K562 (cell line): ENCODE results near the gene DUS1L. TPM values are rescaled to one million over a fixed set of nuclear protein-coding genes. Genes with fewer than 3 reads are reported as not detected.

Source experiments
- ASH1L ChIP-seq: fragments of 450-650 bp; IDR thresholded peaks from 2 replicates; pipeline ENCODE4 v1.6.1; 2018; ENCODE audit warnings: borderline replicate concordance, mild to moderate bottlenecking, low read depth; ENCODE audit not compliant: partially characterized antibody
- HNRNPUL1 ChIP-seq: fragments of 200-400 bp; formaldehyde crosslinking; IDR thresholded peaks from 2 replicates; pipeline ENCODE4 v1.6.1; 2017; ENCODE audit warnings: low read length
- KDM2B ChIP-seq: fragments of 250-450 bp; sonication (Bioruptor Pico); IDR thresholded peaks from 2 replicates; pipeline ENCODE4 v1.8.0; 2021; ENCODE audit warnings: mild to moderate bottlenecking, moderate library complexity
- MAFK ChIP-seq: IDR thresholded peaks from 2 replicates; pipeline ENCODE4 v1.6.1; 2011; ENCODE audit warnings: low read length, improper control_type of control experiment
- MCM3 ChIP-seq: fragments of 450-650 bp; IDR thresholded peaks from 2 replicates; pipeline ENCODE4 v1.6.1; 2016
- MECOM ChIP-seq: fragments of 250-450 bp; sonication (Bioruptor Pico); IDR thresholded peaks from 2 replicates; pipeline ENCODE4 v1.8.0; 2022; ENCODE audit warnings: inconsistent platforms
- NFIX ChIP-seq: fragments of 250-450 bp; sonication (Bioruptor Pico); IDR thresholded peaks from 2 replicates; pipeline ENCODE4 v1.4.0; 2020; ENCODE audit warnings: low read depth, mild to moderate bottlenecking, moderate library complexity
- RAD51 ChIP-seq: fragments of 450-650 bp; IDR thresholded peaks from 2 replicates; pipeline ENCODE4 v1.7.1; 2016; ENCODE audit warnings: low read depth, mild to moderate bottlenecking, borderline replicate concordance
- SAFB ChIP-seq: fragments of 200-400 bp; formaldehyde crosslinking; IDR thresholded peaks from 2 replicates; pipeline ENCODE4 v1.6.1; 2017; ENCODE audit warnings: low read depth, low read length, borderline replicate concordance
- SAP30 ChIP-seq: fragments of 200-600 bp; sonication (generic); IDR thresholded peaks from 2 replicates; pipeline ENCODE4 v1.6.1; 2012; ENCODE audit warnings: borderline replicate concordance, low read depth, mild to moderate bottlenecking, moderate library complexity, low read length, control low read depth, inconsistent platforms; ENCODE audit not compliant: insufficient read depth, poor library complexity, severe bottlenecking
- SMAD3 ChIP-seq: fragments of 450-650 bp; formaldehyde crosslinking; conservative IDR thresholded peaks from 2 replicates; pipeline ENCODE4 v1.4.0; 2020; ENCODE audit warnings: mild to moderate bottlenecking
- SREBF1 ChIP-seq: fragments of 150-350 bp; IDR thresholded peaks from 2 replicates; pipeline ENCODE4 v1.6.1; 2014; ENCODE audit warnings: antibody characterized with exemption, low read depth, low read length, borderline replicate concordance
- ZNF23 ChIP-seq: fragments of 250-450 bp; sonication (Bioruptor Pico); IDR thresholded peaks from 2 replicates; pipeline ENCODE4 v1.4.0; 2020; ENCODE audit warnings: mild to moderate bottlenecking
- ZNF263 ChIP-seq: sonication (generic); formaldehyde crosslinking; IDR thresholded peaks from 2 replicates; pipeline ENCODE4 v1.8.0; 2022; ENCODE audit warnings: mild to moderate bottlenecking, missing genetic modification reagents, borderline replicate concordance
- ZNF445 ChIP-seq: fragments of 250-450 bp; sonication (Bioruptor Pico); IDR thresholded peaks from 2 replicates; pipeline ENCODE4 v1.4.0; 2020; ENCODE audit warnings: low read depth, mild to moderate bottlenecking, moderate library complexity
- ZNF77 ChIP-seq: fragments of 250-450 bp; sonication (Bioruptor Pico); IDR thresholded peaks from 2 replicates; pipeline ENCODE4 v1.5.0; 2020
- polyA plus RNA-seq, 8 experiments: library from polyadenylated mRNA; depleted of rRNA in 4 of 8; stranded (reverse) in 5 of 8; unstranded in 3 of 8; fragments of >200 nt; fragmentation: Nextera tagmentation in 2 of 8; fragmentation: Illumina TruSeq in 1 of 8; extraction: Ambion mirVana in 2 of 8; extraction: Trizol in 1 of 8; gene quantifications; 2 replicates each; pipeline versions ENCODE4 v1.2.1 to v1.2.3, GENCODE V29; 2011 to 2014; ENCODE audit warnings: inconsistent platforms in 1 of 8, missing spikeins in 1 of 8
- total RNA-seq, 7 experiments: library from RNA; depleted of rRNA in 6 of 7; stranded (reverse); fragments of >200 nt in 6 of 7; fragmentation: Illumina TruSeq in 2 of 7; extraction: Trizol in 2 of 7; gene quantifications; 2 replicates each; pipeline versions ENCODE4 v1.2.1 to v1.2.3, GENCODE V29; 2011 to 2021; ENCODE audit warnings: low replicate concordance in 1 of 7
- TF ChIP-seq, protein P1 (sequence below): fragments of 200-800 bp; sonication (Bioruptor generic); IDR thresholded peaks from 2 replicates; pipeline ENCODE4 v1.6.1; 2017; ENCODE audit warnings: missing genetic modification characterization, missing compliant biosample characterization
- TF ChIP-seq, protein P2 (sequence below): fragments of 250-450 bp; sonication (Bioruptor Pico); IDR thresholded peaks from 2 replicates; pipeline ENCODE4 v1.5.0; 2021; ENCODE audit warnings: mild to moderate bottlenecking, borderline replicate concordance
- TF ChIP-seq, protein P3 (sequence below): fragments of 150-350 bp; conservative IDR thresholded peaks from 2 replicates; pipeline ENCODE4 v1.6.1; 2014; ENCODE audit warnings: low read length
- TF ChIP-seq, protein P4 (sequence below): IDR thresholded peaks from 2 replicates; pipeline ENCODE4 v1.6.1; 2011; ENCODE audit not compliant: insufficient read length; ENCODE audit errors: extremely low read depth

Gene DUS1L
- total and polyA plus RNA-seq, 9 of the 15 experiments (the other 6 are each of a cell fraction or from before 2014, with no cell fraction given), result 7.8 to 210 (median 83.9) TPM

DNA sequence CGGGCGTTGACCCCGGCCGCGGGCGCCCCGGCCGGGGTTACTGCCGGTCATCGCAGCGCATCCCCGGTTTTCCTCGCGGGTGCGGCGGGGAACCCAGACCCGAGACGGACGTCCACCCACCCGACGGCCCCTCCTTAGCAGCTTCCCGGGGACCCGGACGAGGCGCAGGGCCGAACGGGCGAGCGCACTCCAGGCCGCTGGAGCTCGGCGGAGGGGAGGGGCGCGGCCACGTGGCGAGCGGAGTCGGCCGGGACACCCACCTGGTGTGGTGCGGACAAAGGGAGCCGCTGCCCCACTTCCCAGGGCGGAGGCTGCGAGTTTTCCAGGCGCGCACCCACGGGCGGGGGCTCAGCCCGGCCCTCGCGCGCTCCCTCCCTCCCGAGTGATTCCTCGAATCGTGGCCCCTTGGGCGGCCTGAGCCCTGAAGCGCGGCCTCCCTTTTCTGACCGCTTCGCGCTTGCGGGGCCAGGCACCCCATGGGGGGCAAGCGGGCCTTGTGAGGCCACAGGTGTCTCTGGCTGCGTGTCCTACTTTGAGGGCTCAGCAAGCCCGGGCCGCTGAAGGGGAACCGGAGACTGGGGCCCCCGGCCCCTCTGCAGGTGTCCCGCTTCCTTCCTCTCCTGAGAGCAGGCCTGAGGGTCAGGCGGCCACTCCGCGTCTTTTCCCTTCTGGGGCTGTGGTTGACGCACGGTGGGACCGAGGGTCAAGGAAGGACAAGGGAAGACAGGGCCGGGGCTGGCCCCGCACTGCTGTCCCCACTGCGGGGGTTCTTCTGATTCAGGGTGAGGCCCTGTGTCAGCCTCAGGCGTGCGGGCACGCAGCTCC lies 33.5 kb upstream of the DUS1L start (continued):
- TF ChIP-seq, protein P1, sequence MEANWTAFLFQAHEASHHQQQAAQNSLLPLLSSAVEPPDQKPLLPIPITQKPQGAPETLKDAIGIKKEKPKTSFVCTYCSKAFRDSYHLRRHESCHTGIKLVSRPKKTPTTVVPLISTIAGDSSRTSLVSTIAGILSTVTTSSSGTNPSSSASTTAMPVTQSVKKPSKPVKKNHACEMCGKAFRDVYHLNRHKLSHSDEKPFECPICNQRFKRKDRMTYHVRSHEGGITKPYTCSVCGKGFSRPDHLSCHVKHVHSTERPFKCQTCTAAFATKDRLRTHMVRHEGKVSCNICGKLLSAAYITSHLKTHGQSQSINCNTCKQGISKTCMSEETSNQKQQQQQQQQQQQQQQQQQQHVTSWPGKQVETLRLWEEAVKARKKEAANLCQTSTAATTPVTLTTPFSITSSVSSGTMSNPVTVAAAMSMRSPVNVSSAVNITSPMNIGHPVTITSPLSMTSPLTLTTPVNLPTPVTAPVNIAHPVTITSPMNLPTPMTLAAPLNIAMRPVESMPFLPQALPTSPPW, result no peak
- TF ChIP-seq SMAD3 (CRISPR knock-in tag) (0 out of 2 replicates have a peak, but pooled peaks have one; percentile 5), MAFK (no peak), KDM2B (CRISPR knock-in tag) (peak; percentile 61; the same call in 1 of the 2 replicates), MCM3 (no peak), ZNF23 (CRISPR knock-in tag) (no peak), SAP30 (peak; percentile 50), SREBF1 (no peak), ASH1L (no peak), SAFB (peak; percentile 88), NFIX (no peak), MECOM (CRISPR knock-in tag) (no peak), ZNF77 (peak; percentile 68; the same call in 1 of the 2 replicates), ZNF263 (CRISPR knock-in tag) (no peak), RAD51 (0 out of 2 replicates have a peak, but pooled peaks have one; percentile 41), ZNF445 (CRISPR knock-in tag) (no peak), HNRNPUL1 (no peak)
- TF ChIP-seq, protein P2, sequence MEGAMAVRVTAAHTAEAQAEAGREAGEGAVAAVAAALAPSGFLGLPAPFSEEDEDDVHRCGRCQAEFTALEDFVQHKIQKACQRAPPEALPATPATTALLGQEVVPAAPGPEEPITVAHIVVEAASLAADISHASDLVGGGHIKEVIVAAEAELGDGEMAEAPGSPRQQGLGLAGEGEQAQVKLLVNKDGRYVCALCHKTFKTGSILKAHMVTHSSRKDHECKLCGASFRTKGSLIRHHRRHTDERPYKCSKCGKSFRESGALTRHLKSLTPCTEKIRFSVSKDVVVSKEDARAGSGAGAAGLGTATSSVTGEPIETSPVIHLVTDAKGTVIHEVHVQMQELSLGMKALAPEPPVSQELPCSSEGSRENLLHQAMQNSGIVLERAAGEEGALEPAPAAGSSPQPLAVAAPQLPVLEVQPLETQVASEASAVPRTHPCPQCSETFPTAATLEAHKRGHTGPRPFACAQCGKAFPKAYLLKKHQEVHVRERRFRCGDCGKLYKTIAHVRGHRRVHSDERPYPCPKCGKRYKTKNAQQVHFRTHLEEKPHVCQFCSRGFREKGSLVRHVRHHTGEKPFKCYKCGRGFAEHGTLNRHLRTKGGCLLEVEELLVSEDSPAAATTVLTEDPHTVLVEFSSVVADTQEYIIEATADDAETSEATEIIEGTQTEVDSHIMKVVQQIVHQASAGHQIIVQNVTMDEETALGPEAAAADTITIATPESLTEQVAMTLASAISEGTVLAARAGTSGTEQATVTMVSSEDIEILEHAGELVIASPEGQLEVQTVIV (CRISPR knock-in tag), result no peak
- TF ChIP-seq, protein P3, sequence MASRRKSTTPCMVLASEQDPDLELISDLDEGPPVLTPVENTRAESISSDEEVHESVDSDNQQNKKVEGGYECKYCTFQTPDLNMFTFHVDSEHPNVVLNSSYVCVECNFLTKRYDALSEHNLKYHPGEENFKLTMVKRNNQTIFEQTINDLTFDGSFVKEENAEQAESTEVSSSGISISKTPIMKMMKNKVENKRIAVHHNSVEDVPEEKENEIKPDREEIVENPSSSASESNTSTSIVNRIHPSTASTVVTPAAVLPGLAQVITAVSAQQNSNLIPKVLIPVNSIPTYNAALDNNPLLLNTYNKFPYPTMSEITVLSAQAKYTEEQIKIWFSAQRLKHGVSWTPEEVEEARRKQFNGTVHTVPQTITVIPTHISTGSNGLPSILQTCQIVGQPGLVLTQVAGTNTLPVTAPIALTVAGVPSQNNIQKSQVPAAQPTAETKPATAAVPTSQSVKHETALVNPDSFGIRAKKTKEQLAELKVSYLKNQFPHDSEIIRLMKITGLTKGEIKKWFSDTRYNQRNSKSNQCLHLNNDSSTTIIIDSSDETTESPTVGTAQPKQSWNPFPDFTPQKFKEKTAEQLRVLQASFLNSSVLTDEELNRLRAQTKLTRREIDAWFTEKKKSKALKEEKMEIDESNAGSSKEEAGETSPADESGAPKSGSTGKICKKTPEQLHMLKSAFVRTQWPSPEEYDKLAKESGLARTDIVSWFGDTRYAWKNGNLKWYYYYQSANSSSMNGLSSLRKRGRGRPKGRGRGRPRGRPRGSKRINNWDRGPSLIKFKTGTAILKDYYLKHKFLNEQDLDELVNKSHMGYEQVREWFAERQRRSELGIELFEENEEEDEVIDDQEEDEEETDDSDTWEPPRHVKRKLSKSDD, result no peak
- TF ChIP-seq, protein P4, sequence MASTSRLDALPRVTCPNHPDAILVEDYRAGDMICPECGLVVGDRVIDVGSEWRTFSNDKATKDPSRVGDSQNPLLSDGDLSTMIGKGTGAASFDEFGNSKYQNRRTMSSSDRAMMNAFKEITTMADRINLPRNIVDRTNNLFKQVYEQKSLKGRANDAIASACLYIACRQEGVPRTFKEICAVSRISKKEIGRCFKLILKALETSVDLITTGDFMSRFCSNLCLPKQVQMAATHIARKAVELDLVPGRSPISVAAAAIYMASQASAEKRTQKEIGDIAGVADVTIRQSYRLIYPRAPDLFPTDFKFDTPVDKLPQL, result no peak
